Right lobe of liver (tissue), 4 donors: Measurements from ENCODE around the gene FAM204A.

Experiments
- POLR2A ChIP-seq: fragments of 450-650 bp; IDR thresholded peaks from one replicate; pipeline ENCODE4 v1.6.1; 2017; ENCODE audit warnings: antibody characterized with exemption, mild to moderate bottlenecking
- TF ChIP-seq, protein P1 (sequence below), 4 donors: fragments of 200-600 bp in 3 of 4; fragments of 450-650 bp in 1 of 4; IDR thresholded peaks; one replicate each; pipeline versions ENCODE4 v1.5.1 to v1.8.0; 2016 to 2022; ENCODE audit warnings: antibody characterized with exemption in 4 of 4, mild to moderate bottlenecking in 2 of 4
- donor health status: DM: no; HTN: no; CAD: no.
- donor health status: DM: no; HTN: no; CAD: no.
- donor health status: DM: no; HTN: yes; CAD: no.

DNA sequence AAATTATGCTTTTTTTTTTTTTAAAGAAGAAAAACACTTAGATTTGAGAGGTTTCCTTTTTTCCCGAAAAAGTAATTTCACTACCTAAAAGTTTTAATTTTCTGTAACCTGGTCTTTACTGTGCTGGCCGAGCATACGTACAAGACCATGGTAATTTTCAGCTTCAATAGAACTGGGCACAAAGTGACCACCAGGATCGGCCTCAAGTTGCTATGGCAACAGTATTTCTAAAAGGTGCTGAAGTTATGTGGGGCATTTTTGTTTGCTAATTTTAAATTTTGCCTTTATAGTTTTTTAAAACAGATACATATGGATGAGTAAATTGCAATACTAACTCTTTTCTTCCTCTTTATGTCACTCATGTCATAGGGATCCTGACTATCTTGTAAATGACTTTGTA is 69.4 kb downstream of the FAM204A start:
- TF ChIP-seq, protein P1, sequence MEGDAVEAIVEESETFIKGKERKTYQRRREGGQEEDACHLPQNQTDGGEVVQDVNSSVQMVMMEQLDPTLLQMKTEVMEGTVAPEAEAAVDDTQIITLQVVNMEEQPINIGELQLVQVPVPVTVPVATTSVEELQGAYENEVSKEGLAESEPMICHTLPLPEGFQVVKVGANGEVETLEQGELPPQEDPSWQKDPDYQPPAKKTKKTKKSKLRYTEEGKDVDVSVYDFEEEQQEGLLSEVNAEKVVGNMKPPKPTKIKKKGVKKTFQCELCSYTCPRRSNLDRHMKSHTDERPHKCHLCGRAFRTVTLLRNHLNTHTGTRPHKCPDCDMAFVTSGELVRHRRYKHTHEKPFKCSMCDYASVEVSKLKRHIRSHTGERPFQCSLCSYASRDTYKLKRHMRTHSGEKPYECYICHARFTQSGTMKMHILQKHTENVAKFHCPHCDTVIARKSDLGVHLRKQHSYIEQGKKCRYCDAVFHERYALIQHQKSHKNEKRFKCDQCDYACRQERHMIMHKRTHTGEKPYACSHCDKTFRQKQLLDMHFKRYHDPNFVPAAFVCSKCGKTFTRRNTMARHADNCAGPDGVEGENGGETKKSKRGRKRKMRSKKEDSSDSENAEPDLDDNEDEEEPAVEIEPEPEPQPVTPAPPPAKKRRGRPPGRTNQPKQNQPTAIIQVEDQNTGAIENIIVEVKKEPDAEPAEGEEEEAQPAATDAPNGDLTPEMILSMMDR (IDR thresholded peaks at IDR 0.05) = no peak
- no peak for TF ChIP-seq POLR2A
